ENCODE measurements around the gene BCAM. TPM values are rescaled to one million over a fixed set of nuclear protein-coding genes. Genes with fewer than 3 reads are reported as not detected.

BCAM gene
- total RNA-seq, 1 experiment from 2014 or later = 73.0 TPM

- Histone ChIP-seq H2AK5ac (ENCODE audit: insufficient read length, low read length) (no peak overlapping the region), H3K4ac (ENCODE audit: low read depth, low read length) (no peak overlapping the region), H3K4me1 (ENCODE audit: insufficient read depth, low read length) (peaks cover 3% of the 10 kb centered on the region; the same call in 1 of the 2 replicates), H3K23me2 (ENCODE audit: insufficient read length, low read depth, low read length, poor library complexity, severe bottlenecking) (no peaks in the 10 kb centered on the region), H2BK12ac (ENCODE audit: insufficient read length, low read depth, low read length) (no peak overlapping the region), H4K91ac (ENCODE audit: insufficient read length, low read depth, low read length) (no peak overlapping the region), H2BK20ac (ENCODE audit: low read depth, low read length, poor library complexity, severe bottlenecking) (no peak overlapping the region), H3K79me2 (ENCODE audit: insufficient read depth, low read length) (no peaks in the 10 kb centered on the region), H3K9me3 (ENCODE audit: control insufficient read depth, low read depth, low read length) (no peaks in the 10 kb centered on the region), H3K56ac (ENCODE audit: insufficient read length, low read depth, low read length) (no peak overlapping the region), H3K18ac (ENCODE audit: insufficient read length, low read depth, low read length) (peak overlapping the region; percentile 28), H3K14ac (ENCODE audit: insufficient read depth, low read length) (no peak overlapping the region; the same call in 1 of the 2 replicates), H3K27me3 (ENCODE audit: insufficient read depth, low read length) (no peaks in the 10 kb centered on the region), H3K9ac (ENCODE audit: extremely low read depth, insufficient read length, low read length) (no peak overlapping the region), H4K8ac (replicated peaks; ENCODE audit: insufficient read length, low read depth, low read length) (no peak overlapping the region), H2BK15ac (ENCODE audit: low read depth, low read length) (no peak overlapping the region), H2BK120ac (ENCODE audit: low read depth, low read length, poor library complexity, severe bottlenecking) (no peak overlapping the region), H3K27ac (ENCODE audit: insufficient read length, low read depth, low read length) (no peak overlapping the region), H2BK5ac (ENCODE audit: insufficient read length, low read length) (no peak overlapping the region), H3K23ac (ENCODE audit: insufficient read length, low read depth, low read length) (no peak overlapping the region), H4K5ac (ENCODE audit: insufficient read length, low read depth, low read length) (no peak overlapping the region), H2AFZ (ENCODE audit: low read length) (no peak overlapping the region), H3K79me1 (ENCODE audit: insufficient read depth, low read depth, low read length, poor library complexity, severe bottlenecking) (no peaks in the 10 kb centered on the region), H3K4me2 (ENCODE audit: insufficient read depth, insufficient read length, low read length) (no peak overlapping the region), H3T11ph (ENCODE audit: low read length) (no peak overlapping the region), H4K20me1 (ENCODE audit: control insufficient read depth, insufficient read depth, insufficient read length) (no peaks in the 10 kb centered on the region)
- no peaks in the 10 kb centered on the region for H3K9me3 Mint-ChIP-seq
- peak; percentile 55 for DNase-seq
- H3K4me3 Mint-ChIP-seq = peak overlapping the region; percentile 21 to 32; a peak in 1 of 5 replicates
- H3K36me3 Mint-ChIP-seq (ENCODE audit: insufficient read depth in 1 of 3, low read depth in 3 of 3) = peaks cover 28 to 64% (median 53%) of the 10 kb centered on the region in 3 experiments
- H3K27me3 Mint-ChIP-seq (ENCODE audit: low read depth) = no peaks in the 10 kb centered on the region; the same call in 1 of the 2 replicates
- no peak for TF ChIP-seq CTCF (conservative IDR thresholded peaks at IDR 0.05)
- peaks cover 14 to 25% of the 10 kb centered on the region in 2 experiments for H3K4me1 Mint-ChIP-seq
- H3K27ac Mint-ChIP-seq = peak overlapping the region; percentile 29 to 91 (median 87); a peak in 6 of 7 replicates
- WGBS (ENCODE audit: extremely low coverage, insufficient read length, low lambda C conversion rate) = no CpG with 5 or more reads among the region's 12 CpGs
These were observed 12.2 kb upstream of the BCAM start for GRCh38 chr19:44796701-44797115.

All from H9 (cell line).